Mucosa of descending colon (tissue), 3 donors: ENCODE measurements around the gene HYAL1. TPM values are rescaled to one million over a fixed set of nuclear protein-coding genes. Genes with fewer than 3 reads are reported as not detected.

Experiments
- ATAC-seq: fragments of 200-7000 bp; cut with Tn5 transposase; one replicate; pipeline ENCODE4 v1.9.1; 2020; ENCODE audit warnings: mild to moderate bottlenecking, moderate library complexity
- DNase-seq, 3 donors: peaks; one replicate each; pipeline ENCODE4 v3.0.0-alpha.2; 2020
- H3K36me3 ChIP-seq: fragments of 200-600 bp; one replicate; pipeline ENCODE4 v1.8.0; 2021; ENCODE audit warnings: low read depth, mild to moderate bottlenecking
- H3K4me1 ChIP-seq: fragments of 200-600 bp; one replicate; pipeline ENCODE4 v1.8.0; 2021; ENCODE audit warnings: low read depth, mild to moderate bottlenecking
- H3K4me3 ChIP-seq: fragments of 200-600 bp; one replicate; pipeline ENCODE4 v1.8.0; 2021; ENCODE audit warnings: mild to moderate bottlenecking
- H3K9me3 ChIP-seq: fragments of 200-600 bp; one replicate; pipeline ENCODE4 v1.8.0; 2021; ENCODE audit warnings: mild to moderate bottlenecking
- CTCF ChIP-seq: fragments of 200-600 bp; IDR thresholded peaks from one replicate; pipeline ENCODE4 v1.8.0; 2022; ENCODE audit warnings: antibody characterized with exemption, mild to moderate bottlenecking
- intact Hi-C, 2 donors: fragments of 100-400 bp; cut with DNase I in 1 of 2; cut with micrococcal nuclease in 1 of 2; formaldehyde crosslinking; loops; one replicate each; pipeline versions ENCODE4 v1.11.0 to v1.11.1; 2022; cut with DNase I, micrococcal nuclease
- total RNA-seq, 3 donors: library from RNA; stranded (reverse); fragmentation: NEBNext Ultra II Directional in 2 of 3; extraction: Animal tissue kit (Norgen Biotek cat#: 25700) in 2 of 3; gene quantifications; one replicate each; pipeline versions ENCODE4 v1.2.1 to v1.2.4, GENCODE V29; 2021 to 2023
- donor health status: DM: no; HTN: no; CAD: no; lungs with moderate emphysema.
- donor health status: DM: no; HTN: no; CAD: no.
- donor health status: DM: no; HTN: yes; CAD: no.

HYAL1 gene
- total RNA-seq, 3 donors from 2014 or later, result 5.3 to 10.0 (median 7.0) TPM

DNA sequence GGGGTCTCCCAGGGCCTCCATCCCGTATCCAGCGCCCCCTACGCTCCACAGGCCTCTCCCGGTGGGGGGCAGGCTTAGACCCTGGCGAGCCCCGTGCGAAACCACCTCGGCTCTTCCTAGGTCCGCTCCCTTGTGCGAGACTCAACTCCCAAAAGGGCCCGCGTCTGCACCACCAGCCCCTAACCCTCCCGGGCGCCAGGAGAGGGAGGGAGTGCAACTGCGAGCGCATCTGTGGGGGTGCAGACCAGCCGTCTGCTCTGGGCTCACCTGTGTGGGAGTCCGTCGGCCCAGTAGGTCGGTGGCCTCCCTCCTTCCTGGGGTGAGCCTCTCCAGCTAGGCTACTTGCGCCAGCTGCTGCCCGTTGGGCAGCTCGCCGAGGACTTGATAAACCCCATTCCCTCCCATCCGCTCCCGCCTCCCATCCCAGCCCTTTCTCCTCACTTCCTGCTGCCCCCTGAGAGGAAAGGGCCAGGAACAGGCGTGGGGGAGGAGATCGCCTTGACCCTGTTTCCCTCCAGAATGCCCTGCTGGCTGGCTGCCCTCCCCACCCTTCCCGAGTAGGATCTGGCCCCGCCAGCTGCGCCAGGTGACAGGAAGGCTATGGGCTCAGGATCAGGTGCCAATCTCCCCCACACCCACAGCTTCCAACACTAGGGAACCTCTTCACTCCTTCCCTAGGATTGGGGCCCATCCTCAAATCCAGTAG is 19.2 kb upstream of the HYAL1 start, which contains the start of gene HYAL2:
TSS of gene HYAL2 (minus strand) at position 360 of the 706 bp plus-strand sequence. CDS start 2,256 bp downstream, outside the sequence.
- H3K4me1 ChIP-seq, result peaks cover 49% of the 10 kb centered on the region
- ATAC-seq (no peak), DNase-seq (peak; percentile 43 to 78 (median 61))
- no peaks in the 10 kb centered on the region for H3K9me3 ChIP-seq
- intact Hi-C loops, result no loop called here
- peak within 1 kb of the TSS; percentile 74 for H3K4me3 ChIP-seq
- TF ChIP-seq CTCF, result no peak
- H3K36me3 ChIP-seq, result no peaks in the 10 kb centered on the region

DNA sequence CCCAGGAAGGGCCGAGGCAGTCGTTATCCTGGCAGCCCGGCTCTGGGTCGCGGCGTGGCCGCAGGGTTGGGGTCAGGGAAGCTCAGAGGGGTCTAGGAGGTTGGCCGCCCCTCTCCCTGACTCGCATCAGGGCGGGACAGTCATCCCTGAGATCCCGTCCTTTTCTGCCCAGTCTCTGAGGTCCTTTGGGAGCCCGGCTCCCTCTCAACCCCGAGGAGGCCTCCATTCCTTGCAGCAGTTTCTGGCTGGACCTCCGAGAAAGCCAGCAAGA is 18.7 kb upstream of the HYAL1 start:
- Histone ChIP-seq H3K36me3 (no peaks in the 10 kb centered on the region), H3K4me3 (no peak overlapping the region), H3K4me1 (peaks cover 49% of the 10 kb centered on the region), H3K9me3 (no peaks in the 10 kb centered on the region)
- intact Hi-C loops, result no loop called here
- DNase-seq (peak in 1 of 3 donors; percentile 54), ATAC-seq (no peak)
- no peak for TF ChIP-seq CTCF

DNA sequence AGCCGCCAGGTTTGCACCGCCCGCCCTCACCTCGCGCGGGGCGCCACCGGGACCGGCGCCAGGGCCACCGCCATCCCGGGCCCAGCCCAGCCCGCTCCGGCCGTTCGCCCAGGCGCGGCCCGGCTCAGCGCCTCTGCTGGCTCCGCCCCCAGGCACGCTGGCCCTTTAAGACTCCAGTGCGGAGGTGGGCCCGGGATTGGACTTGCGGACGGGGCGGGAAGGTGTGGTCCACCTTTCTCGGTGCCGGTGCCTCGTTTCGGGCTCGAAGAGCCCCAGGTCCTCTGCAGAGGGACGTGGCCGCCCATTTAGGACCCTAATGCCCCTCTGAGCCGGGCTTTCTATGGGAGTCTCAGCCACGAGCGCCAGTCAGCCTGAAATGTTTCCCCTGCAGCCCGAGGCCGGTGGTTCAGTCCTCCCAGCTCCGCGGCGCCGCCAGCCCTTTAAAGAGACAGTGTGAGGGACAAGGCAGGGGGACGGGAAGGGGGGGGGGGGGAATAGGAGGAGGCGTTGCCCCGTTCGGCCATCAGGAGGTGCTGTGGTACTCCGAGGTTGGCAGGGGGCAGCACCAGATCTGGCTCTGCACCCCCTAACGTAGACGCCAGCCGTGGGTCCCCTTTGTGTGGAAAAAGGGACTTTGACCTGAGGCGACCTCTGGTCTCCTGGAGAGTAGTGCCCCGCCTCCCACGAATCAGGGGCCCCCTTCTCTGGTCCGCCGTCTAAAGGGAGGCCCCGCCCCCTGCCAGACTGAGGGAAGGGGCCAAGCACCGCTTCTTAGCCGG is 18.2 kb upstream of the HYAL1 start:
- Histone ChIP-seq H3K4me3 (peak overlapping the region; percentile 74), H3K9me3 (no peaks in the 10 kb centered on the region), H3K4me1 (peaks cover 49% of the 10 kb centered on the region), H3K36me3 (no peaks in the 10 kb centered on the region)
- ATAC-seq, result peak; percentile 81
- DNase-seq, result peak; percentile 89 to 93 (median 93)
- TF ChIP-seq CTCF, result peak; percentile 23
- intact Hi-C loops, result no loop called here

DNA sequence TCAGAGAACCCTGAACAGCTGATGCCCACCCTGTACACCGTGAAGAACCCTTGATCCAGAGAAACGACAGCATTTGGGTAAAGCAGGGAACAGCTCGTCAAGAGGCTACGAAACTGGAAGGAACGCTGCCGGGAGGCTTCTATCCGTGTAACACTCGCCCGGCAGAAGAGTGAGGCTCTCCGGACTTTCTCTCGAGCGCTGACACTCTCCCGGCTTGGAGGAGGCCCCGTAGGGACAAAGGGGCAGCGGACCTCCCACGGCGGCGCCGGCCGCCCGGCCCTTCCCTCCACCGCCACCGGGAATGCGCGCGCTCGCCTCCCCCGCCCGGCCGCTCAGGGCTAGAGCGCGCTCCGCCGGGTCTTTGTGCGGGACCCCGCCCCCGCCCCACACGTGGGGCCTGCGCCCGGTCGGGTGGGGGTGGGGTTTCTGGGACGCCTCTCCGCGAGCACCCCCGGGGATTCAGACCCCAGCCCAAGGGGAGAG is 17.5 kb upstream of the HYAL1 start:
- peak; percentile 66 for ATAC-seq
- peak; percentile 83 to 89 (median 84) for DNase-seq
- no peaks in the 10 kb centered on the region for H3K36me3 ChIP-seq
- TF ChIP-seq CTCF, result no peak
- H3K9me3 ChIP-seq, result no peaks in the 10 kb centered on the region
- H3K4me1 ChIP-seq, result peaks cover 55% of the 10 kb centered on the region
- intact Hi-C loops, result no loop called here
- H3K4me3 ChIP-seq, result peak overlapping the region; percentile 74

DNA sequence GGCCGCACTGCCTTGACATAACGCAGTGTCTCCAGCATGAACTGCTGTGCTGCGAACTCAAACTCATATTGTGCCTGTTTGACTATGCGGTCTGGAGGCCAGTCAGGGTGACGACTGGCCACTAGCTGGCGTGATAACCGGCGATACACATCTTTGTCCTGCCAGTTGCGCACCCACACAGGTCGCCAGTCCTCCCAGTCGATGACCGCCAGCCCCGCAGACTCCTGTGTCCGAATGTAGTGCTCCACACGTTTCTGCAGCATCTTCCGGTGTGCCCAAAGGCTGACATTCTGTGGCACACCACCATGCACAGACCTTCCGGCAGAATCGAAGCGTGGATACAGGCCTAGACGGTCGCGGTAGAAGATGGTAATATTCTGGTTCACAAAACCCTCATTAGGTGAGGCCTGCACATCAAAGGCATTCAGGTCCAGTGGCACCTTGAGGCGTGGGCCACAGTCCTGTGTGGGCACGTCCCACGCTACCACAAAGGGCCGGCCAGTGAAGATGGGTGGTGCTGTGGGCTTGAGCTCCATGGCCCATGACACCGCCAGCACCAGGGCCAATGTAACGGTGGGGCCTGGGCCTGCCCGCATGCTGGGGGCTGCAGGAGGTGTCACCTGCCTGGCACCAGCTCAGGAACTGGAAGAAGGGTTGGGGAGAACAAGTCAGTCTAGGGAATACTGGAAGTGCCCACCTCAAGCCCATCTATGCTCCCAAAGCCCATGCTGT is 16.7 kb upstream of the HYAL1 start:
- peak in 1 of 3 donors; percentile 62 for DNase-seq
- intact Hi-C loops, result no loop called here

More for the DNA sequence above, 16.7 kb upstream of the HYAL1 start:
- ATAC-seq, result no peak
- Histone ChIP-seq H3K36me3 (no peaks in the 10 kb centered on the region), H3K9me3 (no peaks in the 10 kb centered on the region), H3K4me1 (peaks cover 58% of the 10 kb centered on the region), H3K4me3 (no peak overlapping the region)
- TF ChIP-seq CTCF, result no peak
